Activated naive CD4-positive, alpha-beta T cell (primary cell): ENCODE measurements around the gene CSNK1D.

Source experiments
- DNase-seq, 4 experiments: peaks; one replicate each; lab custom pipeline; 2025; lab: John Stamatoyannopoulos, UW

The CSNK1D gene

GRCh38 chr17:82228842-82229697 lies 44.4 kb downstream of the CSNK1D start, which contains the start of gene SLC16A3:
Gene SLC16A3, plus strand, starts transcription at chr17:82229042. Its CDS starts 6,967 bp downstream, at chr17:82236009.
- peak in 1 of 4 experiments; percentile 56 for DNase-seq

GRCh38 chr17:82228278-82228841 lies 45.1 kb downstream of the CSNK1D start:
- peak in 1 of 4 experiments; percentile 35 for DNase-seq

- DNase-seq: no peak
Observed at GRCh38 chr17:82227629-82228277, 45.7 kb downstream of the CSNK1D start.

- no peak for DNase-seq
Observed at GRCh38 chr17:82226809-82227628, 46.5 kb downstream of the CSNK1D start.

GRCh38 chr17:82226146-82226808 lies 47.2 kb downstream of the CSNK1D start:
- DNase-seq: no peak

GRCh38 chr17:82225368-82226029 lies 48.0 kb downstream of the CSNK1D start:
- DNase-seq: no peak

- no peak for DNase-seq
Observed at GRCh38 chr17:82224666-82225065, 48.8 kb downstream of the CSNK1D start.

- DNase-seq: no peak
Observed at GRCh38 chr17:82223517-82223916, 50.0 kb downstream of the CSNK1D start.

- DNase-seq: no peak
Observed at GRCh38 chr17:82222816-82223215, 50.7 kb downstream of the CSNK1D start.

- DNase-seq: no peak
Observed at GRCh38 chr17:82221341-82221902, 52.1 kb downstream of the CSNK1D start.

GRCh38 chr17:82219753-82220709 lies 53.5 kb downstream of the CSNK1D start:
- no peak for DNase-seq

GRCh38 chr17:82219083-82219482 lies 54.4 kb downstream of the CSNK1D start:
- no peak for DNase-seq

- DNase-seq: no peak
Observed at GRCh38 chr17:82218349-82219075, 55.0 kb downstream of the CSNK1D start.

GRCh38 chr17:82217530-82218204 lies 55.8 kb downstream of the CSNK1D start:
- DNase-seq: no peak

GRCh38 chr17:82217120-82217529 lies 56.4 kb downstream of the CSNK1D start:
- no peak for DNase-seq

- DNase-seq: no peak
Observed at GRCh38 chr17:82216301-82217119, 57.0 kb downstream of the CSNK1D start.

- no peak for DNase-seq
Observed at GRCh38 chr17:82215972-82216300, 57.6 kb downstream of the CSNK1D start.
